PC-9 (cell line): Measurements from ENCODE around the gene PSRC1. TPM values are rescaled to one million over a fixed set of nuclear protein-coding genes. Genes with fewer than 3 reads are reported as not detected.

Source experiments
- BruUV-seq: library from RNA; stranded (reverse); fragments of 400-500 nt; replicated peaks from 2 replicates; lab custom pipeline; 2021; lab: Mats Ljungman, UMichigan
- CTCF ChIA-PET: fragments of 300-600 bp; sonication (Branson Sonifier 250); formaldehyde crosslinking; loops from one replicate; lab custom pipeline; 2022; ENCODE audit warnings: antibody characterized with exemption; lab: Charles Lee
- POLR2A ChIA-PET: fragments of 300-600 bp; sonication (Branson Sonifier 250); formaldehyde crosslinking; loops from one replicate; lab custom pipeline; 2022; ENCODE audit warnings: antibody characterized with exemption; ENCODE audit not compliant: unreplicated experiment; lab: Charles Lee
- DNase-seq, 2 experiments: peaks; one replicate each; pipeline versions ENCODE4 v3.0.0 to v3.0.0-alpha.2; 2015 to 2022; ENCODE audit warnings: mixed read lengths in 1 of 2
- H2AFZ ChIP-seq: fragments of 200-600 bp; sonication (generic); 2 replicates; pipeline ENCODE4 v1.8.1; 2017; ENCODE audit warnings: antibody characterized with exemption
- H3F3A ChIP-seq: fragments of 200-600 bp; sonication (generic); 2 replicates; pipeline ENCODE4 v1.8.1; 2017; ENCODE audit warnings: antibody characterized with exemption, mild to moderate bottlenecking, low read depth; ENCODE audit not compliant: insufficient read depth
- H3K27ac ChIP-seq: fragments of 200-600 bp; sonication (generic); 2 replicates; pipeline ENCODE4 v1.6.1; 2016; ENCODE audit warnings: mixed run types
- H3K27me3 ChIP-seq: fragments of 200-600 bp; sonication (generic); 2 replicates; pipeline ENCODE4 v1.6.1; 2016; ENCODE audit warnings: low read depth, mixed run types; ENCODE audit not compliant: insufficient read depth
- H3K36me3 ChIP-seq: fragments of 200-600 bp; sonication (generic); 2 replicates; pipeline ENCODE4 v1.6.1; 2016; ENCODE audit warnings: low read depth, mixed run types
- H3K4me1 ChIP-seq: fragments of 200-600 bp; sonication (generic); replicated peaks from 2 replicates; pipeline ENCODE4 v1.6.1; 2016; ENCODE audit warnings: mixed run types; ENCODE audit not compliant: insufficient read depth
- H3K4me2 ChIP-seq: fragments of 200-600 bp; sonication (generic); 2 replicates; pipeline ENCODE4 v1.6.1; 2017; ENCODE audit warnings: mixed run types
- H3K4me3 ChIP-seq: fragments of 200-600 bp; sonication (generic); 2 replicates; pipeline ENCODE4 v1.6.1; 2016; ENCODE audit warnings: mixed run types
- H3K79me2 ChIP-seq: fragments of 200-600 bp; sonication (generic); 2 replicates; pipeline ENCODE4 v1.6.1; 2017; ENCODE audit warnings: low read depth, mixed run types
- H3K9me2 ChIP-seq: fragments of 200-600 bp; sonication (generic); 2 replicates; pipeline ENCODE4 v1.8.1; 2017; ENCODE audit warnings: mild to moderate bottlenecking; ENCODE audit not compliant: insufficient read depth
- H3K9me3 ChIP-seq: fragments of 200-600 bp; sonication (generic); 2 replicates; pipeline ENCODE4 v1.8.1; 2016; ENCODE audit warnings: low read depth; ENCODE audit not compliant: insufficient read depth
- H4K20me1 ChIP-seq: fragments of 200-600 bp; sonication (generic); 2 replicates; pipeline ENCODE4 v1.8.1; 2017; ENCODE audit not compliant: insufficient read depth
- EZH2 ChIP-seq: fragments of 200-600 bp; sonication (generic); IDR thresholded peaks from 2 replicates; pipeline ENCODE4 v1.8.0; 2017; ENCODE audit warnings: antibody characterized with exemption, low read depth
- intact Hi-C: fragments of 100-400 bp; cut with micrococcal nuclease; formaldehyde crosslinking; loops from one replicate; pipeline ENCODE4 v1.10.0; 2022; ENCODE audit not compliant: unreplicated experiment
- total RNA-seq: library from RNA; stranded (reverse); gene quantifications from 2 replicates; pipeline ENCODE4 v1.2.3, GENCODE V29; 2021
- TF ChIP-seq, protein P1 (sequence below): fragments of 200-600 bp; sonication (generic); conservative IDR thresholded peaks from 2 replicates; pipeline ENCODE4 v1.6.1; 2017; ENCODE audit warnings: mixed run types, antibody characterized with exemption, mild to moderate bottlenecking, moderate library complexity

PSRC1 gene
- total RNA-seq, 1 experiment from 2014 or later = 26.4 TPM

DNA sequence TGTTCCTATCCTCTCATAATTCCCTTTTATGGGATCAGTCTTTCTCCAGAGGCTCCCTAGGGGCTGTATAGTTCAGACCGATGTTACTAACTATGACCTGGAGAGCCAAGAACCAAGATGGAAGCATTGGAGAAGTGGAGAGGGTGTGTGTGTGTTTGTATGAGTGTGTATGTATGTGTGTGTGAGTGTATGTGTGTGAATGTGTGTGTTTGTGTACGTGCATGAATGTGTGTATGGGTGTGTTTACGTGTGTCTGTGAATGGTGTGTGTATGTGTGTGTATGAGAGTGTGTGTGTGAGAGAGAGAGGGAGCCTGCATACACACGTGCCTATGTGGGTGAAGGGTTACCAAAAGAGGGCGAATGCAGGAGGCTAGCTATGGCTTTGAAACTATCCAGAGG is 18.9 kb upstream of the PSRC1 start:
- Histone ChIP-seq H3K4me3 (no peak overlapping the region), H3K9me2 (no peaks in the 10 kb centered on the region), H4K20me1 (no peaks in the 10 kb centered on the region), H3K27ac (no peak overlapping the region), H3K4me1 (no peaks in the 10 kb centered on the region), H3K4me2 (no peak overlapping the region), H2AFZ (no peak overlapping the region), H3K9me3 (no peaks in the 10 kb centered on the region), H3K79me2 (no peaks in the 10 kb centered on the region), H3K27me3 (no peaks in the 10 kb centered on the region), H3K36me3 (no peaks in the 10 kb centered on the region), H3F3A (0 out of 2 replicates have a peak, but pooled peaks cover 7% of the 10 kb centered on the region)
- TF ChIP-seq, protein P1, sequence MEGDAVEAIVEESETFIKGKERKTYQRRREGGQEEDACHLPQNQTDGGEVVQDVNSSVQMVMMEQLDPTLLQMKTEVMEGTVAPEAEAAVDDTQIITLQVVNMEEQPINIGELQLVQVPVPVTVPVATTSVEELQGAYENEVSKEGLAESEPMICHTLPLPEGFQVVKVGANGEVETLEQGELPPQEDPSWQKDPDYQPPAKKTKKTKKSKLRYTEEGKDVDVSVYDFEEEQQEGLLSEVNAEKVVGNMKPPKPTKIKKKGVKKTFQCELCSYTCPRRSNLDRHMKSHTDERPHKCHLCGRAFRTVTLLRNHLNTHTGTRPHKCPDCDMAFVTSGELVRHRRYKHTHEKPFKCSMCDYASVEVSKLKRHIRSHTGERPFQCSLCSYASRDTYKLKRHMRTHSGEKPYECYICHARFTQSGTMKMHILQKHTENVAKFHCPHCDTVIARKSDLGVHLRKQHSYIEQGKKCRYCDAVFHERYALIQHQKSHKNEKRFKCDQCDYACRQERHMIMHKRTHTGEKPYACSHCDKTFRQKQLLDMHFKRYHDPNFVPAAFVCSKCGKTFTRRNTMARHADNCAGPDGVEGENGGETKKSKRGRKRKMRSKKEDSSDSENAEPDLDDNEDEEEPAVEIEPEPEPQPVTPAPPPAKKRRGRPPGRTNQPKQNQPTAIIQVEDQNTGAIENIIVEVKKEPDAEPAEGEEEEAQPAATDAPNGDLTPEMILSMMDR = no peak
- BruUV-seq = no TSS peak
- no peak for DNase-seq
- POLR2A ChIA-PET = interaction anchor here (0.6 kb wide), 1 partner anchor 21 kb away, joined by 4 read pairs; no protein-coding TSS in a partner anchor
- intact Hi-C loops = no loop called here
- CTCF ChIA-PET = no interaction called here

DNA sequence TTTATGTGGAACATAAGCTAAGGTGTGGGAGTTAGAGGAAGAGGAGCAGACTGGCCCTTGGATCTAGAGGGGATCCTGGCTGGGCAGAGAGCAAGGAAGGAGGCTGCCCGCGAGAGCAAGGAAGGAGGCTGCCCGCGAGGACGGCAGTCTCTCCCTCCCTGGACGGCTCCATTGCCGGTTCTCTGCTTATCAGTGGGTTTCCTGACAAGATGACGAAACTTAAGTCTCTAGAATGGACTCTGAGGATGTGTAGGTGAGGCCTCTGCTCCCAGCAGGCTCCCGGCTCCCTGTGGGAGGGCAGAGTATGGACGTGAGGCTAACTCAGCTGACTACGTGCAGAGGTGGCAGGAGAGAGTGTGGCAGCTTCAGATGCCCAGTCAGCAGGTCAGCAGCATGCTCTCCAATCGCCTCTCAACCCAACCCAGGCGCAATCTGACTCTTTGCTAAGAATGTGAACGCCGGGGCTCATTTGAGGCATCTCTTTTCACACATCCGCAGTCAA is 17.8 kb upstream of the PSRC1 start:
- Histone ChIP-seq H3F3A (0 out of 2 replicates have a peak, but pooled peaks cover 7% of the 10 kb centered on the region), H3K36me3 (no peaks in the 10 kb centered on the region), H3K9me3 (no peaks in the 10 kb centered on the region), H3K79me2 (no peaks in the 10 kb centered on the region), H2AFZ (no peak overlapping the region), H3K4me1 (no peaks in the 10 kb centered on the region), H3K27ac (no peak overlapping the region), H4K20me1 (no peaks in the 10 kb centered on the region), H3K4me3 (no peak overlapping the region), H3K4me2 (no peak overlapping the region), H3K27me3 (no peaks in the 10 kb centered on the region), H3K9me2 (no peaks in the 10 kb centered on the region)
- intact Hi-C loops = no loop called here
- ChIA-PET CTCF (no interaction called here), POLR2A (no interaction called here)
- TF ChIP-seq, protein P1 = no peak
- TF ChIP-seq EZH2 = no peak
- BruUV-seq = no TSS peak
- DNase-seq = no peak

DNA sequence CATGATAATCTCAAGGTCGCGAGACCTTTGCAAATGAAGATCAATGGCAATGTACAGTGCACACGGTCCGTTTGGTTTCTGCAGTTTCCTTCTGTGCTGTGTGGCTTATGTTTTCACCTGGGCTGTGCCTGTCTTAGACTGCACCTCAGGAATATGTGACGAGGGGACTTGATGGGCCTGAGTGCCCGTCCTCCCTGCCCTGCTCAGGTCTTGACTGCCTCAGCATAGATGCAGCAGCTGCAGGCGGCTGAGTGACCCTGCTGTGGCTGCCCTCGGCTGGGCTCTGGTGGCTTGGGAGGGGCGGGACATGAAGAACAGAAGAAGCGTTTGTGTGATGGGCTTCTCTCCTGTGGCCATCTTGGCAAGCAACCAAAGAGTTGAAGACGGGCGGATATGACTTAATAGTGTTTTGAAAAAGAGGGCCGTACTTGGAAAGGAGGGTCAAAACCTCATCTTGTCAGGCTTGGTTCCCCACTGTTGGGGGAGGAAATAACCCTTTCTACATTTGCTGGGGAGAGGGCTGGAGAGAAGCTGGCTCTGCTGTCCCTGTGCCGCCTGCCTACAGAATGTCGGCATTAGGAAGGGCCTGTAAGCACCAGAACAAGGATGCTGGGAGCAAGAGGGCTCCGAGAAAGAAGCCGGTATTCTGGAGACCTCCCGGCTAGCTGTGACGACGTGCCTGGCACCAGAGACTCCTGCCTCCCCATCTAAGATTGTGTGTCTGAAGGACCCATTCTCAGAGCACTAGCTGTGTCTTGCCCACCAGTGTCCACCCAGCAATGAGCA is 16.8 kb upstream of the PSRC1 start:
- no TSS peak for BruUV-seq
- no peak overlapping the region for H3K27ac ChIP-seq
- H3K4me1 ChIP-seq = no peaks in the 10 kb centered on the region
- intact Hi-C loops = no loop called here
- H3K9me3 ChIP-seq = no peaks in the 10 kb centered on the region
- TF ChIP-seq EZH2 = no peak
- TF ChIP-seq, protein P1 = no peak
- no peak overlapping the region for H2AFZ ChIP-seq
- H3K4me3 ChIP-seq = no peak overlapping the region
- no peaks in the 10 kb centered on the region for H3K79me2 ChIP-seq
- H3K27me3 ChIP-seq = no peaks in the 10 kb centered on the region
- ChIA-PET POLR2A (no interaction called here), CTCF (no interaction called here)
- 0 out of 2 replicates have a peak, but pooled peaks cover 7% of the 10 kb centered on the region for H3F3A ChIP-seq
- H3K4me2 ChIP-seq = no peak overlapping the region
- no peaks in the 10 kb centered on the region for H4K20me1 ChIP-seq
- no peak for DNase-seq
- no peaks in the 10 kb centered on the region for H3K9me2 ChIP-seq
- no peaks in the 10 kb centered on the region for H3K36me3 ChIP-seq
